ENCODE data around the gene PHF2.

DNA sequence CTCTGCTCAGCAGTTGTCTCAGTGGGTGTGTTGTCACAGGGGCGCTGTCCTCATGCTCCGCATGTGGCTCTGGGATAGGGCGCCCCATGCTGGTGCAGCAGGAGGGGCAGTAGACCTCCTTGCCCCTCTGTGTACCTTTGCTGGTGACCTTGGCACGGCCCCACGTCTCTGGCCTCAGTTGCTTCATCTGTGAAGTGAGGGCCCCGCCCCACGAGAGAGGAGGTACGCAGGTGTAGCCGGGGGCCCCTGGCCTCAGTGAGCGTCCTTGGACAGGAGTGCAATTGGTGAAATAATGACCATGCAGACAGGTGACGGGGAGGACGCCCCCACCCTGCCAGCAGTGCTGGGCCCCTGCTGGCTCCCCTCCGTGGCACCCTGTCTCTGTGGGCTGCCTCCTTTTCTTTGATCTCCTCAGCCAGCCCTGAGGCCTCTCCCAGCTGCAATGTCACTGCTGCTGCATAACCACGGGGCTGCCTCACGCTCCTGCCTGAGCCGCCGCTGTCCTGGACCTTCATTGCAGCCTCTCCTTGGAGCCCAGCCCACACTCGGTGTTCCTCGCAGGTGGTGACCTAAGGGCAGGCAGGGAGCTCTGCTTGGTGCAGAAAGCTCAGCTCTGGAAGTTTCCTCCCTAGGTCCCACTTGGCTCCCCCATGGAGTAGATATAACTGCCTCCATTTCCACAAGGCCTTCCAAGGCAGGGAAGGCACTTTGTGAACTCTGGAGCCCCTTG lies 57.3 kb downstream of the PHF2 start:
- TF ChIP-seq, protein P1, sequence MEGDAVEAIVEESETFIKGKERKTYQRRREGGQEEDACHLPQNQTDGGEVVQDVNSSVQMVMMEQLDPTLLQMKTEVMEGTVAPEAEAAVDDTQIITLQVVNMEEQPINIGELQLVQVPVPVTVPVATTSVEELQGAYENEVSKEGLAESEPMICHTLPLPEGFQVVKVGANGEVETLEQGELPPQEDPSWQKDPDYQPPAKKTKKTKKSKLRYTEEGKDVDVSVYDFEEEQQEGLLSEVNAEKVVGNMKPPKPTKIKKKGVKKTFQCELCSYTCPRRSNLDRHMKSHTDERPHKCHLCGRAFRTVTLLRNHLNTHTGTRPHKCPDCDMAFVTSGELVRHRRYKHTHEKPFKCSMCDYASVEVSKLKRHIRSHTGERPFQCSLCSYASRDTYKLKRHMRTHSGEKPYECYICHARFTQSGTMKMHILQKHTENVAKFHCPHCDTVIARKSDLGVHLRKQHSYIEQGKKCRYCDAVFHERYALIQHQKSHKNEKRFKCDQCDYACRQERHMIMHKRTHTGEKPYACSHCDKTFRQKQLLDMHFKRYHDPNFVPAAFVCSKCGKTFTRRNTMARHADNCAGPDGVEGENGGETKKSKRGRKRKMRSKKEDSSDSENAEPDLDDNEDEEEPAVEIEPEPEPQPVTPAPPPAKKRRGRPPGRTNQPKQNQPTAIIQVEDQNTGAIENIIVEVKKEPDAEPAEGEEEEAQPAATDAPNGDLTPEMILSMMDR (conservative IDR thresholded peaks at IDR 0.05; ENCODE audit: low read length), result no peak
- no peak for TF ChIP-seq EZH2phosphoT487 (IDR thresholded peaks at IDR 0.05; ENCODE audit: borderline replicate concordance)
